CD14-positive monocyte (primary cell): ENCODE results near the gene DSTN. TPM values are rescaled to one million over a fixed set of nuclear protein-coding genes. Genes with fewer than 3 reads are reported as not detected.

Experiments used
- DNase-seq, 3 donors: peaks; one replicate each; pipeline ENCODE4 v3.0.0-alpha.2; 2011 to 2022
- H2AFZ ChIP-seq: 2 replicates; pipeline ENCODE4 v1.6.0; 2012; ENCODE audit warnings: mild to moderate bottlenecking, low read depth, low read length, inconsistent platforms; ENCODE audit not compliant: insufficient read depth, poor library complexity, severe bottlenecking
- H3K27ac ChIP-seq, 2 donors: 1 replicate in 1 of 2; 2 replicates in 1 of 2; pipeline ENCODE4 v1.5.1; 2012 to 2013; ENCODE audit warnings: low read length in 2 of 2, control low read depth in 1 of 2, inconsistent platforms in 1 of 2, low read depth in 1 of 2, mild to moderate bottlenecking in 1 of 2
- H3K27me3 ChIP-seq, 2 donors: one replicate each; pipeline versions ENCODE4 v1.6.0 to v1.6.1; 2011 to 2013; ENCODE audit warnings: low read length in 2 of 2; ENCODE audit not compliant: control insufficient read depth in 2 of 2, insufficient read depth in 2 of 2
- H3K36me3 ChIP-seq, 2 donors: replicated peaks in 1 of 2; 1 replicate in 1 of 2; 2 replicates in 1 of 2; pipeline versions ENCODE4 v1.5.1 to v1.6.1; 2012 to 2013; ENCODE audit warnings: low read length in 2 of 2, control low read depth in 1 of 2, inconsistent platforms in 1 of 2, mild to moderate bottlenecking in 1 of 2; ENCODE audit not compliant: insufficient read depth in 2 of 2, control insufficient read depth in 1 of 2
- H3K4me1 ChIP-seq, 2 donors: 1 replicate in 1 of 2; 2 replicates in 1 of 2; pipeline versions ENCODE4 v1.5.1 to v1.6.1; 2012 to 2013; ENCODE audit warnings: low read length in 2 of 2, control low read depth in 1 of 2, inconsistent platforms in 1 of 2, mild to moderate bottlenecking in 1 of 2, moderate library complexity in 1 of 2; ENCODE audit not compliant: insufficient read depth in 2 of 2, control insufficient read depth in 1 of 2
- H3K4me2 ChIP-seq: replicated peaks from 2 replicates; pipeline ENCODE3; 2012; ENCODE audit warnings: low read length, moderate library complexity, mild to moderate bottlenecking; ENCODE audit not compliant: poor library complexity, severe bottlenecking; ENCODE audit errors: extremely low read depth
- H3K4me3 ChIP-seq, 3 experiments: fragments of 200-600 bp in 1 of 3; sonication (generic) in 1 of 3; replicated peaks in 1 of 3; 1 replicate in 2 of 3; 2 replicates in 1 of 3; pipeline ENCODE4 v1.5.1; 2011 to 2013; ENCODE audit warnings: low read length in 3 of 3, mild to moderate bottlenecking in 3 of 3, control low read depth in 2 of 3, low read depth in 2 of 3, inconsistent platforms in 1 of 3, moderate library complexity in 1 of 3
- H3K79me2 ChIP-seq: 2 replicates; pipeline ENCODE4 v1.6.0; 2012; ENCODE audit warnings: mild to moderate bottlenecking, control low read depth, inconsistent platforms, low read length, moderate library complexity; ENCODE audit not compliant: insufficient read depth
- H3K9ac ChIP-seq: 2 replicates; pipeline ENCODE4 v1.6.0; 2017; ENCODE audit warnings: low read length, mild to moderate bottlenecking; ENCODE audit not compliant: insufficient read depth, poor library complexity, severe bottlenecking
- H3K9me3 ChIP-seq, 2 donors: replicated peaks in 1 of 2; 1 replicate in 1 of 2; 2 replicates in 1 of 2; pipeline versions ENCODE4 v1.5.1 to v1.6.1; 2012 to 2013; ENCODE audit warnings: low read length in 2 of 2, control low read depth in 1 of 2; ENCODE audit not compliant: control insufficient read depth in 1 of 2, insufficient read depth in 1 of 2
- H4K20me1 ChIP-seq: 2 replicates; pipeline ENCODE4 v1.6.0; 2012; ENCODE audit warnings: mild to moderate bottlenecking, low read length, control low read depth, moderate library complexity; ENCODE audit not compliant: insufficient read depth
- H3K27ac Mint-ChIP-seq, 7 donors: one replicate each; pipeline ENCODE4 v1.8.0; 2020; ENCODE audit warnings: mild to moderate bottlenecking in 7 of 7, mixed read lengths in 7 of 7, moderate library complexity in 6 of 7, inconsistent platforms in 2 of 7
- H3K27me3 Mint-ChIP-seq, 3 donors: one replicate each; pipeline ENCODE4 v1.8.0; 2021 to 2022; ENCODE audit warnings: low read depth in 3 of 3, mild to moderate bottlenecking in 3 of 3, mixed read lengths in 3 of 3, moderate library complexity in 3 of 3, inconsistent platforms in 1 of 3
- H3K36me3 Mint-ChIP-seq, 2 donors: one replicate each; pipeline ENCODE4 v1.8.0; 2020; ENCODE audit warnings: mixed read lengths in 2 of 2, inconsistent platforms in 1 of 2, mild to moderate bottlenecking in 1 of 2
- H3K4me1 Mint-ChIP-seq: one replicate; pipeline ENCODE4 v1.8.0; 2020; ENCODE audit warnings: mild to moderate bottlenecking, mixed read lengths
- H3K4me3 Mint-ChIP-seq, 2 donors: one replicate each; pipeline ENCODE4 v1.8.0; 2020; ENCODE audit warnings: mild to moderate bottlenecking in 2 of 2, mixed read lengths in 2 of 2, moderate library complexity in 1 of 2
- H3K9me3 Mint-ChIP-seq, 7 donors: one replicate each; pipeline ENCODE4 v1.8.0; 2020 to 2022; ENCODE audit warnings: mixed read lengths in 7 of 7, mild to moderate bottlenecking in 6 of 7, moderate library complexity in 6 of 7, inconsistent platforms in 2 of 7
- CTCF ChIP-seq: fragments of 200-600 bp; IDR thresholded peaks from one replicate; pipeline ENCODE4 v1.8.0; 2022; ENCODE audit warnings: antibody characterized with exemption, mild to moderate bottlenecking
- WGBS: methylation state at CpG from one replicate; pipeline ENCODE4 v1.1.5; 2013; ENCODE audit warnings: missing lambda C conversion rate; ENCODE audit not compliant: insufficient coverage; 5-methylcytosine and 5-hydroxymethylcytosine counted together
- intact Hi-C, 2 donors: fragments of 100-400 bp; cut with micrococcal nuclease; formaldehyde crosslinking; loops; one replicate each; pipeline versions ENCODE4 v1.15.0 to v1.15.1; 2023
- polyA plus RNA-seq, 3 donors: library from polyadenylated mRNA; depleted of rRNA in 1 of 3; unstranded in 2 of 3; stranded (reverse) in 1 of 3; fragments of 300-500 nt in 2 of 3; fragments of >200 nt in 1 of 3; fragmentation: Illumina TruSeq in 2 of 3; gene quantifications; 1 replicate in 2 of 3; 2 replicates in 1 of 3; pipeline ENCODE4 v1.2.3, GENCODE V29; 2012 to 2021

DSTN gene
- polyA plus RNA-seq, 3 donors: 15.6 to 63.8 (median 58.4) TPM

GRCh38 chr20:17522528-17522927, 47.3 kb upstream of the DSTN start:
- Histone ChIP-seq H3K9ac (no peak overlapping the region), H4K20me1 (no peaks in the 10 kb centered on the region), H3K79me2 (no peaks in the 10 kb centered on the region), H3K27ac (no peak overlapping the region), H3K36me3 (no peaks in the 10 kb centered on the region), H3K4me3 (no peak overlapping the region), H3K4me2 (no peak overlapping the region), H3K9me3 (no peaks in the 10 kb centered on the region), H2AFZ (no peak overlapping the region), H3K4me1 (peaks cover 12 to 14% of the 10 kb centered on the region in 2 donors), H3K27me3 (no peaks in the 10 kb centered on the region)
- Mint-ChIP-seq H3K27me3 (peaks cover 6 to 9% (median 8%) of the 10 kb centered on the region in 3 donors), H3K27ac (no peak overlapping the region), H3K9me3 (no peaks in the 10 kb centered on the region), H3K36me3 (no peaks in the 10 kb centered on the region), H3K4me3 (no peak overlapping the region), H3K4me1 (peaks cover 12% of the 10 kb centered on the region)
- no peak for DNase-seq
- intact Hi-C loops: no loop called here
- TF ChIP-seq CTCF: no peak
- WGBS: 63% methylated on average over 2 of the region's 3 CpGs

GRCh38 chr20:17523326-17523725, 46.5 kb upstream of the DSTN start:
- no peaks in the 10 kb centered on the region for H3K9me3 Mint-ChIP-seq

More at GRCh38 chr20:17523326-17523725, 46.5 kb upstream of the DSTN start:
- Mint-ChIP-seq H3K4me3 (no peak overlapping the region), H3K27me3 (peaks cover 5 to 8% (median 6%) of the 10 kb centered on the region in 3 donors), H3K27ac (no peak overlapping the region), H3K4me1 (peaks cover 5% of the 10 kb centered on the region), H3K36me3 (no peaks in the 10 kb centered on the region)
- Histone ChIP-seq H3K4me2 (no peak overlapping the region), H3K9ac (no peak overlapping the region), H3K4me3 (no peak overlapping the region), H3K79me2 (no peaks in the 10 kb centered on the region), H3K27ac (no peak overlapping the region), H2AFZ (no peak overlapping the region), H3K9me3 (no peaks in the 10 kb centered on the region), H3K4me1 (peaks cover 6 to 7% of the 10 kb centered on the region in 2 donors), H4K20me1 (no peaks in the 10 kb centered on the region), H3K27me3 (no peaks in the 10 kb centered on the region), H3K36me3 (no peaks in the 10 kb centered on the region)
- no peak for DNase-seq
- 96% methylated on average over 3 of the region's 5 CpGs for WGBS
- TF ChIP-seq CTCF: no peak
- intact Hi-C loops: no loop called here
